Measurements from ENCODE around the gene CDH12.

CDH12 gene

GRCh38 chr5:21834863-21835262, 1018.3 kb downstream of the CDH12 start:
- no peak for TF ChIP-seq CTCF (IDR thresholded peaks at IDR 0.05; ENCODE audit: insufficient read depth, missing control alignments)
- no peak for FAIRE-seq
- DNase-seq (ENCODE audit: insufficient read length, low spot score), result no peak

- FAIRE-seq (no peak), DNase-seq (ENCODE audit: insufficient read length, low spot score) (no peak)
- TF ChIP-seq CTCF (IDR thresholded peaks at IDR 0.05; ENCODE audit: insufficient read depth, missing control alignments), result no peak
Observed at GRCh38 chr5:21831145-21831787, 1021.9 kb downstream of the CDH12 start.

- FAIRE-seq (no peak), DNase-seq (ENCODE audit: insufficient read length, low spot score) (no peak)
- no peak for TF ChIP-seq CTCF (IDR thresholded peaks at IDR 0.05; ENCODE audit: insufficient read depth, missing control alignments)
Observed at GRCh38 chr5:21826884-21827283, 1026.3 kb downstream of the CDH12 start.

GRCh38 chr5:21823588-21823987, 1029.6 kb downstream of the CDH12 start:
- no peak for FAIRE-seq
- no peak for DNase-seq (ENCODE audit: insufficient read length, low spot score)
- no peak for TF ChIP-seq CTCF (IDR thresholded peaks at IDR 0.05; ENCODE audit: insufficient read depth, missing control alignments)

GRCh38 chr5:21823076-21823574, 1030.0 kb downstream of the CDH12 start:
- no peak for TF ChIP-seq CTCF (IDR thresholded peaks at IDR 0.05; ENCODE audit: insufficient read depth, missing control alignments)
- DNase-seq (ENCODE audit: insufficient read length, low spot score), result no peak
- FAIRE-seq, result no peak

GRCh38 chr5:21820527-21820926, 1032.6 kb downstream of the CDH12 start:
- no peak for TF ChIP-seq CTCF (IDR thresholded peaks at IDR 0.05; ENCODE audit: insufficient read depth, missing control alignments)
- DNase-seq (ENCODE audit: insufficient read length, low spot score) (no peak), FAIRE-seq (no peak)

GRCh38 chr5:21818370-21818720, 1034.8 kb downstream of the CDH12 start:
- no peak for FAIRE-seq
- TF ChIP-seq CTCF (IDR thresholded peaks at IDR 0.05; ENCODE audit: insufficient read depth, missing control alignments), result no peak
- no peak for DNase-seq (ENCODE audit: insufficient read length, low spot score)

Measured in D721Med (cell line).